Lung (tissue), 12 donors: Measurements from ENCODE around the gene FHL1. TPM values are rescaled to one million over a fixed set of nuclear protein-coding genes. Genes with fewer than 3 reads are reported as not detected.
A peak's percentile ranks its signal among the peaks of the same experiment; 100 is the strongest.

ENCODE experiments used
- ATAC-seq: fragments of 200-7000 bp; cut with Tn5 transposase; one replicate; pipeline ENCODE4 v1.9.1; 2020; ENCODE audit warnings: moderate number of reproducible peaks; ENCODE audit not compliant: insufficient read depth, low FRiP score
- DNase-seq, 3 donors: peaks; one replicate each; pipeline ENCODE4 v3.0.0-alpha.2; 2013 to 2017
- H3K27ac ChIP-seq, 2 donors: one replicate each; pipeline ENCODE4 v1.5.1; 2013; ENCODE audit warnings: mild to moderate bottlenecking in 2 of 2, moderate library complexity in 2 of 2, control low read depth in 1 of 2, inconsistent platforms in 1 of 2, low read depth in 1 of 2, low read length in 1 of 2
- H3K27me3 ChIP-seq, 3 donors: one replicate each; pipeline ENCODE4 v1.5.1; 2013; ENCODE audit warnings: low read length in 2 of 3; ENCODE audit not compliant: control insufficient read depth in 3 of 3, insufficient read depth in 3 of 3
- H3K36me3 ChIP-seq, 4 donors: one replicate each; pipeline ENCODE4 v1.5.1; 2013; ENCODE audit warnings: low read length in 4 of 4, mild to moderate bottlenecking in 1 of 4, moderate library complexity in 1 of 4; ENCODE audit not compliant: control insufficient read depth in 4 of 4, insufficient read depth in 4 of 4
- H3K4me1 ChIP-seq, 5 donors: one replicate each; pipeline ENCODE4 v1.5.1; 2013; ENCODE audit warnings: low read length in 5 of 5, mild to moderate bottlenecking in 2 of 5, moderate library complexity in 1 of 5; ENCODE audit not compliant: control insufficient read depth in 5 of 5, insufficient read depth in 5 of 5
- H3K4me3 ChIP-seq: one replicate; pipeline ENCODE4 v1.5.1; 2013; ENCODE audit warnings: mild to moderate bottlenecking, control low read depth, moderate library complexity
- H3K9ac ChIP-seq, 2 donors: one replicate each; pipeline ENCODE4 v1.5.1; 2013; ENCODE audit warnings: low read length in 2 of 2, control low read depth in 1 of 2; ENCODE audit not compliant: insufficient read depth in 1 of 2
- H3K9me3 ChIP-seq, 4 donors: one replicate each; pipeline ENCODE4 v1.5.1; 2013; ENCODE audit warnings: low read length in 3 of 4, mild to moderate bottlenecking in 1 of 4, moderate library complexity in 1 of 4; ENCODE audit not compliant: control insufficient read depth in 4 of 4, insufficient read depth in 3 of 4
- WGBS, 2 donors: extraction: QIAGEN DNeasy Blood & Tissue Kit; methylation state at CpG; one replicate each; pipeline ENCODE4 v1.1.7; 2013; 5-methylcytosine and 5-hydroxymethylcytosine counted together
- polyA plus RNA-seq, 2 donors: library from polyadenylated mRNA; stranded (reverse); fragments of 200-250 nt; gene quantifications; one replicate each; pipeline ENCODE4 v1.2.1, GENCODE V29; 2013
- total RNA-seq, 2 donors: library from RNA; depleted of rRNA in 1 of 2; stranded (reverse); fragments of >200 nt in 1 of 2; gene quantifications; one replicate each; pipeline ENCODE4 v1.2.1, GENCODE V29; 2014 to 2021
- TF ChIP-seq, protein P1 (sequence below): IDR thresholded peaks from 2 replicates; pipeline ENCODE4 v1.5.1; 2012; ENCODE audit warnings: mild to moderate bottlenecking; ENCODE audit errors: control extremely low read depth, extremely low read depth
- donor health status: control.
- donor health status: control.
- donor health status: Bipolar disorder and iron deficiency.
- donor health status: healthy.
- donor health status: DM: yes; HTN: yes; CAD: no.

Gene FHL1
- total and polyA plus RNA-seq, 4 donors = 49.6 to 313 (median 150) TPM

DNA sequence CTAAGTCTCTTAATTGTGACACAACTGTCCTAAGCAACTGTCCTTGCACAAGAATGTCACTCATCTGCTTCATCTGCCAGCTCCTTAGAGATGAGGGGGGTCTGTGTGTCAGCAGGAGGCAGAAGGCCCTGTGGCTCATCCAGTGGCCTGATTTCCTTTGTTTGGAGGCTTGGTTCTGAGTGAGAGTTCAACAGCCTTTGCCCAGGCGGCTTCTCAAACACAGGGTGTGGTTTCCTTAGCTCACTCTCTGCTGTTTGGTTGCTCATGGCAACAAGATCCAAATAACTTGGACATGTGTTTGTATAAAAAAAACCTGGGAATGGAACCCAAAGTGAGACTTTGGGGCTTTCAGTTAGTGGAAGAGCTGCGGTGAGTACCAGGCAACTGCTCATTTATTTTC lies 57.2 kb downstream of the FHL1 start:
- Histone ChIP-seq H3K36me3 (peaks cover 0 to 10% (median 2%) of the 10 kb centered on the region in 4 donors), H3K27me3 (peaks cover 0 to 8% (median under 1%) of the 10 kb centered on the region in 3 donors), H3K9me3 (peaks cover 0 to 5% (median 0%) of the 10 kb centered on the region in 4 donors), H3K9ac (no peak overlapping the region), H3K27ac (peak overlapping the region; percentile 58 to 73), H3K4me3 (no peak overlapping the region), H3K4me1 (peaks cover 0 to 10% (median 3%) of the 10 kb centered on the region in 5 donors)
- WGBS, 2 donors = 18 to 33% methylated on average over 2 of the region's 2 CpGs
- DNase-seq (peak; percentile 28 to 56 (median 53)), ATAC-seq (peak; percentile 27)
- TF ChIP-seq, protein P1, sequence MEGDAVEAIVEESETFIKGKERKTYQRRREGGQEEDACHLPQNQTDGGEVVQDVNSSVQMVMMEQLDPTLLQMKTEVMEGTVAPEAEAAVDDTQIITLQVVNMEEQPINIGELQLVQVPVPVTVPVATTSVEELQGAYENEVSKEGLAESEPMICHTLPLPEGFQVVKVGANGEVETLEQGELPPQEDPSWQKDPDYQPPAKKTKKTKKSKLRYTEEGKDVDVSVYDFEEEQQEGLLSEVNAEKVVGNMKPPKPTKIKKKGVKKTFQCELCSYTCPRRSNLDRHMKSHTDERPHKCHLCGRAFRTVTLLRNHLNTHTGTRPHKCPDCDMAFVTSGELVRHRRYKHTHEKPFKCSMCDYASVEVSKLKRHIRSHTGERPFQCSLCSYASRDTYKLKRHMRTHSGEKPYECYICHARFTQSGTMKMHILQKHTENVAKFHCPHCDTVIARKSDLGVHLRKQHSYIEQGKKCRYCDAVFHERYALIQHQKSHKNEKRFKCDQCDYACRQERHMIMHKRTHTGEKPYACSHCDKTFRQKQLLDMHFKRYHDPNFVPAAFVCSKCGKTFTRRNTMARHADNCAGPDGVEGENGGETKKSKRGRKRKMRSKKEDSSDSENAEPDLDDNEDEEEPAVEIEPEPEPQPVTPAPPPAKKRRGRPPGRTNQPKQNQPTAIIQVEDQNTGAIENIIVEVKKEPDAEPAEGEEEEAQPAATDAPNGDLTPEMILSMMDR = no peak

DNA sequence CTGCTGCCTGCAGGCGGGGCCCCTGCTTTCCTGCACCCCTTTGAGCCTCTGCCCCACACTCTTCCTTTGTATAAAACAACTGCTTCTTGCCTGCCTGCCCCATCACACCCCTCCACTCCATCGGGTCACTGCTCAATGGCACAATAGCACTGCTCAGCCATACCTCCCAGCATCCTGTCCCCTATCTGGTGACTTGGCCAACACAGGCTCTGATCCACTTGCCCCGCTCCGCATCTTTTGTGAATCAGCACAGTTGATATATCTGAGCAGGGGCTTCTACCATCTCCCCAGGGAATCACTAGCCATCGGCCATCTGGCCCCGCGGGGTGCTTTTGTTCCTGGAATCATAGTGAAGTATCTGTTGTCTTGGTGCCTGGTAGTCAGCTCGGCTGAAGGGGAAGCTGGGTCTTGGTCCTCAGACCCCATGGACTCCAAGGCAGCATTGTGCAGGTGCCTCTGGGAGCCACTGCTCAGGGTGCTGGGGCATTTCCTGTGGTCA lies 58.6 kb downstream of the FHL1 start:
- WGBS, 2 donors = 77 to 81% methylated on average over 7 to 8 of the region's 8 CpGs
- Histone ChIP-seq H3K27ac (peak overlapping the region; percentile 12 to 46), H3K27me3 (peaks cover 0 to 8% (median 0%) of the 10 kb centered on the region in 3 donors), H3K9me3 (peaks cover 0 to 5% (median 0%) of the 10 kb centered on the region in 4 donors), H3K4me1 (peaks cover 0 to 4% (median 3%) of the 10 kb centered on the region in 5 donors), H3K36me3 (peaks cover 0 to 14% (median 2%) of the 10 kb centered on the region in 4 donors), H3K4me3 (no peak overlapping the region), H3K9ac (no peak overlapping the region)
- DNase-seq (no peak), ATAC-seq (no peak)
- TF ChIP-seq, protein P1 = no peak

DNA sequence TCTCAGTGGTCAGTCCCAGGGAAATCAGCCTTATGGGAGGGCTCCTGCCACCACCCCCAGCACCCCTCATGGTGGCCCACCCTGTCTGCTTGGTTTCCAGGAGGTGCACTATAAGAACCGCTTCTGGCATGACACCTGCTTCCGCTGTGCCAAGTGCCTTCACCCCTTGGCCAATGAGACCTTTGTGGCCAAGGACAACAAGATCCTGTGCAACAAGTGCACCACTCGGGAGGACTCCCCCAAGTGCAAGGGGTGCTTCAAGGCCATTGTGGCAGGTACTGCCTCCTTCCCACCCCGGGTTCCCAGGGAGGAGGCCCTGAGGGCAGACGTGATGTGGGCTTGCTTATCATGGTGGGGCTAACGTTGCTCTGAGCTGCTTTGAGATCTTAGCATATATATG lies 59.6 kb downstream of the FHL1 start:
- H3K27me3 ChIP-seq = peaks cover 0 to 8% (median 3%) of the 10 kb centered on the region in 3 donors
- ATAC-seq (no peak), DNase-seq (no peak)
- no peak overlapping the region for H3K4me3 ChIP-seq
- TF ChIP-seq, protein P1 = no peak
- WGBS, 2 donors = 71 to 96% methylated on average over 6 of the region's 6 CpGs
- no peak overlapping the region for H3K27ac ChIP-seq
- H3K9ac ChIP-seq = no peak overlapping the region
- peaks cover 0 to 5% (median 0%) of the 10 kb centered on the region in 4 donors for H3K9me3 ChIP-seq
- peaks cover 0 to 14% (median 2%) of the 10 kb centered on the region in 4 donors for H3K36me3 ChIP-seq
- H3K4me1 ChIP-seq = peaks cover 0 to 4% (median 3%) of the 10 kb centered on the region in 5 donors
